A549 treated with ZK216348 at 1 μM for 4 hours (cell line): Measurements from ENCODE around the gene CAMTA1. TPM values are rescaled to one million over a fixed set of nuclear protein-coding genes. Genes with fewer than 3 reads are reported as not detected.

Experiments used
- total RNA-seq: library from RNA; stranded (reverse); fragments of 200-300 nt; extraction: Qiagen RNA extraction; gene quantifications from 5 replicates; pipeline ENCODE4 v1.2.3, GENCODE V29; 2022; ENCODE audit warnings: low read depth

CAMTA1 gene
- 61.9 to 85.8 TPM (median 66.3 TPM) in 5 replicates for total RNA-seq

GRCh38 chr1:6785318-6785727 is at the start of gene CAMTA1:
Gene CAMTA1 (plus strand): TSS chr1:6785454. CDS start chr1:6785531, 77 bp downstream.

GRCh38 chr1:7770997-7771822 is 986.0 kb downstream of the CAMTA1 start, which contains the start of gene VAMP3:
Gene VAMP3 (plus strand): TSS chr1:7771296. CDS start chr1:7771384, 88 bp downstream.

GRCh38 chr1:7783826-7784491 is 998.7 kb downstream of the CAMTA1 start, which contains the start of gene PER3:
Gene PER3 (plus strand): TSS chr1:7784291. CDS start chr1:7784878, 587 bp downstream.

Other genes with a start within 250 kb of the CAMTA1 start
- gene NOL9, start 230.9 kb upstream of the CAMTA1 start, total RNA-seq = 3.4 to 4.9 TPM (median 4.0 TPM) in 5 replicates
- gene TAS1R1, start 230.1 kb upstream of the CAMTA1 start, total RNA-seq = not detected in 5 replicates
- gene ZBTB48, start 205.5 kb upstream of the CAMTA1 start, total RNA-seq = 11.3 to 18.0 TPM (median 16.1 TPM) in 5 replicates
- 12.5 to 27.4 TPM (median 23.8 TPM) in 5 replicates for gene KLHL21, start 182.6 kb upstream of the CAMTA1 start, total RNA-seq
- gene PHF13, start 171.7 kb upstream of the CAMTA1 start, total RNA-seq = 7.4 to 10.0 TPM (median 9.2 TPM) in 5 replicates
- gene THAP3, start 160.6 kb upstream of the CAMTA1 start, total RNA-seq = 10.2 to 18.2 TPM (median 15.6 TPM) in 5 replicates
- gene DNAJC11, start 83.6 kb upstream of the CAMTA1 start, total RNA-seq = 33.9 to 36.2 TPM (median 35.3 TPM) in 5 replicates